IMR-90 (cell line): ENCODE measurements around the gene GLIPR1L2.

Experiments used
- BHLHE40 ChIP-seq: fragments of 150-350 bp; IDR thresholded peaks from 2 replicates; pipeline ENCODE4 v1.6.1; 2016; ENCODE audit warnings: mild to moderate bottlenecking, low read depth, low read length
- CEBPB ChIP-seq: IDR thresholded peaks from 2 replicates; pipeline ENCODE4 v1.6.1; 2012; ENCODE audit warnings: low read depth, low read length, improper control_type of control experiment
- CTCF ChIP-seq: conservative IDR thresholded peaks from 2 replicates; pipeline ENCODE4 v1.5.1; 2012; ENCODE audit warnings: mild to moderate bottlenecking, low read depth, low read length, improper control_type of control experiment
- ELK1 ChIP-seq: fragments of 150-350 bp; IDR thresholded peaks from 2 replicates; pipeline ENCODE4 v1.6.1; 2016; ENCODE audit warnings: low read depth, mild to moderate bottlenecking, low read length, moderate library complexity, borderline replicate concordance
- FOS ChIP-seq: fragments of 150-350 bp; IDR thresholded peaks from 2 replicates; pipeline ENCODE4 v1.6.1; 2016; ENCODE audit warnings: low read depth, low read length
- MAFK ChIP-seq: IDR thresholded peaks from 2 replicates; pipeline ENCODE4 v1.6.1; 2012; ENCODE audit warnings: low read depth, low read length, improper control_type of control experiment
- MXI1 ChIP-seq: IDR thresholded peaks from 2 replicates; pipeline ENCODE4 v1.6.1; 2012; ENCODE audit warnings: low read depth, mild to moderate bottlenecking, low read length, moderate library complexity, borderline replicate concordance
- POLR2A ChIP-seq: IDR thresholded peaks from 2 replicates; pipeline ENCODE4 v1.6.1; 2012; ENCODE audit warnings: mild to moderate bottlenecking, low read depth, low read length
- RAD21 ChIP-seq: IDR thresholded peaks from 2 replicates; pipeline ENCODE4 v1.6.1; 2012; ENCODE audit warnings: low read length, improper control_type of control experiment
- RFX5 ChIP-seq: IDR thresholded peaks from 2 replicates; pipeline ENCODE4 v1.8.0; 2012; ENCODE audit warnings: low read depth, mild to moderate bottlenecking, low read length, moderate library complexity

- TF ChIP-seq CTCF (no peak), POLR2A (no peak), MAFK (no peak), RAD21 (no peak), CEBPB (no peak), MXI1 (no peak), BHLHE40 (no peak), FOS (no peak), ELK1 (no peak), RFX5 (no peak)
These were observed 40.5 kb upstream of the GLIPR1L2 start for GRCh38 chr12:75350413-75350812.
